ENCODE results near the gene NLRC5.
"Not testable (repeated sequence)": the region's sequence is repeated elsewhere in the genome, so short reads cannot be mapped to it uniquely, and the experiment has no call there.

Gene NLRC5

GRCh38 chr16:56983211-56983751, 6.1 kb upstream of the NLRC5 start:
- DNase-seq (ENCODE audit: low spot score), result no peak

DNA sequence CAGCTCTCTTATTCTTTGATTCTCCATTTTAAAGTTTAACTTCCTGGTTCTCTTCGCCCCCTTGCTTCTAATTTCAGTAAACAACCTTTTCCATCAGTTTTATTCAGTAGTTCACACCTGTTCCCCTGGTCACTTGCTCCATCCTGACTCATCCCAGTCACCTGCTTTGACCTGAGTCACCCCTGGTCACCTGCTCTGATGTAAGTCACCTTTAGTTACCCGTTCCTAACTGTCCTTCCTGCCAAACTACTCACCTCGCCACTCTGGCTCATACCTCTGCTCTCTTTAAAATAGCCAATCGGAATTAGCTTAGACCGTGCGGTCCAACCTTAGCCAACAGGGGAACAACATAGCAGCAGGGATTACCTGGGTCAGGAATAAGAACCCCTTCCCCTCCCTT, 4.7 kb upstream of the NLRC5 start:
- DNase-seq (ENCODE audit: low spot score), result no peak

- DNase-seq (ENCODE audit: low spot score), result peak; percentile 84
Measured at GRCh38 chr16:56985288-56985961, 3.9 kb upstream of the NLRC5 start.

GRCh38 chr16:56985962-56986360, 3.4 kb upstream of the NLRC5 start:
- no peak for DNase-seq (ENCODE audit: low spot score)

DNA sequence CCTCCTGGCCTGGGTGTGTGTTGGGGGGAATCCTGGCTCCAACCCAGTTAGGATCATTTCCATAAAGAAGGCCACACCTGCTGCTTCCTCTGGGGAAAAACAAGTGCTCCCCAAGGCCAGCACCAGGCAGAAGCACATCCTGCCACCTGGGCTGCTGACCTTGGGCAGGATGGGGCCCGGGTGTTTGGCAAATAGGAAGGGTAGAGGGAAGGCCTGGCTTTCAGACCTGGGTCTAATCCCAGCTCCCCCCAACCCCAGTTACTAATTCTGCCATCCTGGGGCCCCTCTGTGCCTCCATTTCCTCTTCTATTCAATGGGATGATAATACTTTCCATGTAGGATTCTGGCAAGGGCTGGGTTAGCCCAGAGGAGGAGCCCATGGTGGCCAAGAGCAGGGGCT, 3.0 kb upstream of the NLRC5 start:
- DNase-seq (ENCODE audit: low spot score), result no peak

DNA sequence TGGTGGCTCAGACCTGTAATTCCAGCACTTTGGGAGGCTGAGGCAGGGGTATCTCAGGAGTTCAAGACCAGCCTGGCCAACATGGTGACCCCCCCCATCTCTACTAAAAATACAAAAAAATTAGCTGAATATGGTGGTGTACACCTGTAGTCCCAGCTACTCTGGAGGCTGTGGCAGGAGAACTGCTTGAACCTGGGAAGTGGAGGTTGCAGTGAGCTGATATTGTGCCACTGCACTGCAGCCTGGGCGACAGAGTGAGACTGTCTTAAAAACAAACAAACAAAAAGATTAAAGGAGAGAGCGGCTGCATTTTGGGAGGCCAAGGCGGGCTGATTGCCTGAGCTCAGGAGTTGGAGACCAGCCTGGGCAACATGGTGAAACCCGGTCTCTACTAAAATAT, 2.4 kb upstream of the NLRC5 start:
- DNase-seq (ENCODE audit: low spot score), result not testable (repeated sequence)

DNA sequence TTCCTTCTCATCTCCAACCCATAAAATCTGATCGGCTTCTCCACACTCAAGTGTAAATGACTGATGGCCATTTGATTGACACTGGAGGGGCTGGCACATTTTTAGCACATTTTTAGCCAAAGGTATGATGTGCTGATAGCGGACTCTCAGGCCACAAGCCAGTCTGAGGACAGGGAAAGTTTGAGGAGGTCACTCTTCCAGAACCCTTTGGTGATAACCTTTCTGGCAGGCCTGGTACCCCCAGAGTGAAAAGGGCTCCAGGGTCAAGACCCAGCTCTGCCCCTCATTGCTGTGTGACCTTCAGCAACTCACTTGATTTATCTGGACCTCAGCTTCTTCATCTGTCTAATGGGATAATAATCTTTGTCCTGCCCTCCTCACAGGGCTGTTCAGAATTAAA, 1.7 kb upstream of the NLRC5 start:
- no peak for DNase-seq (ENCODE audit: low spot score)

DNA sequence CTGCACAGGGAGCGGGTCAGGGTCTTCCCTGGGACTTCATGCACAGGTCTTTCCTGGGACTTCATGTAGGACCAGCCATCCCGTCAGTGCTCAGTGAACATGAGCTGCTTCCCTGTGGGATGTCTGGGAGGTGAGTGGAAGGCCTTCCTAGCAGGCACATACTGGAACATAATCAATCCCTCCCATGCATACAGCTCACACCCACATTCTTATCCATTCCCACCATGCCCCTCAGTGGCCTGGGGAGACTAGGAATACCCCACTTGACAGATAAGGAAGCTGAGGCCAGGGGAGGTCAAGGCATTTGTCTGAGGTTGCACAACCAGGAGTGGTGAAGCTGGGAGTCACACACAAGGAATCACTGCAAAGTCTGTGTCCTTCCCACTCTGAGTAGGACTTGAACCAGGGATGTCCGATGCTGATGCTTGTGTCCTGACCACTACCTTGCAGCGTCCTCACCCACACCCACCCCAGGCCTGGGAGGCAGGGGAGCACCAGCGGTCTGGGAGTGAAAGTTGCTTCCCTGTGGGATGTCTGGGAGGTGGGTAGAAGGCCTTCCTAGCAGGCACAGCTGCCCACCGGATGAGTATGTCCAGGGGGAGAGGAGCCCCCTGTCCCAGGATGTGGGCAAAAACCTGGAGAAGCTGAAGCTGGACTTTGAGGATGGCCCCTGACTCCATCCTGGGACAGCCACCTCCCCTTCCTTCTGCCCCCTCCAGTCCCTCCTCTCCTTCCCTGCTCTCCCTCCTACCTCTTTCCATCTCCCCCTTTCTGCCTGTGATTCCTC, 1.0 kb upstream of the NLRC5 start:
- no peak for DNase-seq (ENCODE audit: low spot score)

DNA sequence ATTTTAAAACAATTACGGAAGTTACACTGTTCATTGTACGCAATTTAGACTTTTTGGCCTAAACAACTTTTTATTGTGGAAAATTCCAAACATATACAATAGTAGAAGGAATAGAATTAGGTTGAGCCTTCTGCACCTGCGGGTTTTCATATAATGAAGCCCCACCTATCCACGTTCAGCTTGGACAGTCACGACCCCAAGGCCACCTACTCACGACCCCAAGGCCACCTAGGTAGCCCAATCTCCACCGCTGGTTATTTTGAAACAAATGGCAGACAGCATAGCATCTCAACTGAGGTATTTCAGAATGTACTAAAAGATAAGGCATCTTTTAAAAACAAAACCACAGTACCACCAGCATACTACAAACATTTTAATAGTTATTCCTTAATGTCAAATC, 631 bp downstream of the NLRC5 start:
- no peak for DNase-seq (ENCODE audit: low spot score)

GRCh38 chr16:56990407-56991286, 1.3 kb downstream of the NLRC5 start:
- DNase-seq (ENCODE audit: low spot score), result no peak

GRCh38 chr16:56992431-56992830, 3.1 kb downstream of the NLRC5 start:
- not testable (repeated sequence) for DNase-seq (ENCODE audit: low spot score)

- DNase-seq (ENCODE audit: low spot score), result no peak
Measured at GRCh38 chr16:56993204-56993603, 3.8 kb downstream of the NLRC5 start.

DNA sequence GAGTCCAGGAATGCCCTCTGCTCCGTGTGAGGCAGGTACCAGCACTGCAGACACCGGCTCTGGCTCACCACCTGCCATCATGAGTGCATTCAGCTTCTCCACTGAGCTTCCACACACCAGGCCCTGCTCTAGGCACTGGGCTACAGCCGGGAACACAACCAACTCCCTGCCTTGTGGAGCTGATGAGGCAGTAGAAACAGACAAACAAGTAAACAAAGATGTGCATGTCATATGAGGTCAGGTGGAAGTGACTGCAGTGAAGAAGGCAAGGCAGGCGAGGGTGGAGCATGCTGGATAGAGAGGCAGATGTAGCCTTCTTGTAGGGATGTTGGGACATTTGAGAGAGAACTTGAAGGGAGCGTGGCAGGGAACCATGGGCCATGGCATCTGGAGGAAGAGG, 5.0 kb downstream of the NLRC5 start:
- DNase-seq (ENCODE audit: low spot score), result no peak

GRCh38 chr16:56995136-56995805, 5.9 kb downstream of the NLRC5 start:
- no peak for DNase-seq (ENCODE audit: low spot score)

DNA sequence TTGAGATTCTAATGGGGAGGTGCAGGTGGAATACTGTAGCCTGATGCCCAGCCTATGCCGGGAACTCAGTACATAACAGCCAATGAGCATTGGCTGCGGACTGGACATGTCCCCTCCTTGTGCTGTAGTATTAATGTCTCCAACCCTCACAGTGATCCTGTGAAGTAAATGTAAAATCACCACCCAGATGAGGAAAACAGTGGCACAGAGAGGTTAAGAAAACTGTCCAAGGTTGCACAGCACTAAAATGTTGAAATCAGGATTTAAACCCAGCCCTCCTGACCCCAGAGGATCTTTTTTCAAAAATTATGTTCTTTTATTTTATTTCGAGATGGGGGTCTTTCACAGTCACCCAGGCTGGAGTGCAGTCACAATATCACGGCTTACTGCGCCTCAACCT, 7.9 kb downstream of the NLRC5 start:
- DNase-seq (ENCODE audit: low spot score), result no peak

DNA sequence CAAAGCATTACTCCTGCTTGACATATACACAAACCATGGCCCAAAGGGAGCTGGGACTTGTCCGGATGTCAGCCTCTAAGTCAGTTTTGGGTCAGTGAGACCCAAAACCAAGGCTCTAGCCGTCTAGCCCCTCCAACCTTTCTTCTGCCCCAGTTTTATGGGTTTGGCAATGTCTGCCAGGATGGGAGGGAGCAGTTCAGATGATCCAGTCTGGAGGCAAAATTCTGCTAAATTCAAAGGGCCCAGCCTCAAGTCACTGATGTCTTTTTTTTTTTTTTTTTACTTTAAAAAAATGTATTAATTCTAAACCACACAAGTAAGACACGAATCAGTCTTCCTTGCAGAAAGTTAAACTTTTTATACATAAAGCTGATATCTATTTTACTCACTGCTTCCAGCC, 8.6 kb downstream of the NLRC5 start:
- DNase-seq (ENCODE audit: low spot score), result no peak

- no peak for DNase-seq (ENCODE audit: low spot score)
Measured at GRCh38 chr16:56998352-56998751, 9.0 kb downstream of the NLRC5 start.

DNA sequence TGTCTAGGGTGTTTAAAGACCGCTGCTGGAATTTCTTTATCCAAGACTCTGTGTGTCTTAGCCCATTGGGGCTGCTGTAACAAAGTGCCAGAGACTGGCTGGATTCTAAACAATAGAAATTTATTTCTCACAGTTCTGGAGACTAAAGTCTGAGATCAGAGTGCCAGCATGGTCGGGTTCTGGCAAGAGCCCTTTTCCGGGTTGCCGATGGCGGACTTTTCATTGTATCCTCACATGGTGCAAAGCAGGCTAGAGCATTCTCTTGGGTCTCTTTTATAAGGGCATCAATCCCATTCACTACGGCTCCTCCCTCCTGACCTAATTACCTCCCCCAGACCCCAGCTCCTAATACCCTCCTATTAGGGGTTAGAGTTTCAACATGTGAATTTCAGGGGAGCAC, 9.5 kb downstream of the NLRC5 start:
- no peak for DNase-seq (ENCODE audit: low spot score)

DNA sequence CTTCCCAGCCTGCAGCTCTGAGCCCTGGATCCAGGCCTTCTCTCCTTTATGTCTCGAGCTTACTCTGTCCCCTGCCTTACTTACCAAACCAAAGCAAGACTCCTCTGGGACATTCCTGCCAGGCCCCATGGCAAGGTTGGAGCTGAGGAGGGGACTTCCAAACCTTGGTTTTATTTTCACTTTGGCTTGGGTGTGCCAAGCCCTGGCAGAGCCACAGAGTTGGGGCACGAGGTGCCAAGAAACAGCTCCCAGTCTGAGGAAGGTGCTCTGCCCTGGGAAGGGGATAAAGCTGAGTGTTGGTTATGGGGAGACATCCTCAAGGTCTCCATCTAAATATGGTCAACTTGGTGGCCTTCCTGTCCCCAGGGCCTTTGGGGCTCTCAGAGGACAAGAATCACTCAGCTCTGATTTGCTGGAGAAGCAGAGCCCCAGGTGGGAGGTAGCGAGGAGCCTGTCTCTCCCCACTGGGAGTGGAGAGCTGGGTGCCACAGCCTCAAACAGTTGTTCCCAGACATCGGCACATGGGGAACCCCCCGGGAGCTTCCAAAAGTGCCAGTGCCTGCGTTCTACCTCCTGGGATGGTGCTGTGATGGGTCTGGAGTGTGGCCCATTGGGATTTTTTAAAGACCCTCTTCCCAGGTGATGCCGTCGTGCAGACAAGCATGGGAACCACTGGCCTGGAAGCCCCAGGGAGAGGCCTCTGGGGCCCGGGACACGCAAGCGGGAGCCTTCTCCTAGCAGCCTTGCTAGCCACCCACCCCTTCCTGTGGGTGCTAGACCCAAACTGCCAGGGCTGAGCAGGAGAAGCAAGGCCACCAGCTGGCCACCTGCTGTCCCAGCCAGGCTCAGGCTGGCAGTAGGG, 10.3 kb downstream of the NLRC5 start:
- DNase-seq (ENCODE audit: low spot score), result no peak

GRCh38 chr16:57000271-57001025, 11.1 kb downstream of the NLRC5 start:
- peak; percentile 85 for DNase-seq (ENCODE audit: low spot score)

Data from RKO (cell line).